GM04503 (cell line): ENCODE measurements around the gene LSP1.

Experiments
- DNase-seq: peaks from one replicate; pipeline ENCODE4 v3.0.0-alpha.2; 2012; ENCODE audit warnings: low read depth

Gene LSP1

GRCh38 chr11:1917523-1918435 lies 64.9 kb downstream of the LSP1 start:
- DNase-seq = no peak

- DNase-seq = no peak
Observed at GRCh38 chr11:1918436-1919315, 65.8 kb downstream of the LSP1 start.

- no peak for DNase-seq
Observed at GRCh38 chr11:1919391-1920127, 66.7 kb downstream of the LSP1 start, which contains the start of gene TNNT3. TNNT3 (plus strand) TSS chr11:1919703; CDS start chr11:1922875, 3,172 bp downstream.

- DNase-seq = no peak
Observed at GRCh38 chr11:1920128-1920908, 67.4 kb downstream of the LSP1 start.

GRCh38 chr11:1920909-1921573 lies 68.2 kb downstream of the LSP1 start:
- DNase-seq = no peak

GRCh38 chr11:1921574-1922141 lies 68.8 kb downstream of the LSP1 start:
- no peak for DNase-seq

GRCh38 chr11:1922481-1923081 lies 69.7 kb downstream of the LSP1 start:
- no peak for DNase-seq

GRCh38 chr11:1923201-1923956 lies 70.5 kb downstream of the LSP1 start:
- no peak for DNase-seq

- DNase-seq = no peak
Observed at GRCh38 chr11:1924181-1924580, 71.3 kb downstream of the LSP1 start.

GRCh38 chr11:1924646-1925372 lies 71.9 kb downstream of the LSP1 start:
- no peak for DNase-seq

GRCh38 chr11:1925373-1926155 lies 72.7 kb downstream of the LSP1 start:
- no peak for DNase-seq

- no peak for DNase-seq
Observed at GRCh38 chr11:1926156-1927025, 73.5 kb downstream of the LSP1 start.

GRCh38 chr11:1927026-1927847 lies 74.4 kb downstream of the LSP1 start:
- DNase-seq = no peak

- DNase-seq = no peak
Observed at GRCh38 chr11:1927848-1928469, 75.1 kb downstream of the LSP1 start.

GRCh38 chr11:1928470-1928890 lies 75.6 kb downstream of the LSP1 start:
- no peak for DNase-seq
